Karpas-422 (cell line): ENCODE data around the gene PHC2. TPM values are rescaled to one million over a fixed set of nuclear protein-coding genes. Genes with fewer than 3 reads are reported as not detected.

Source experiments
- DNase-seq: peaks from one replicate; pipeline ENCODE4 v3.0.0-alpha.2; 2015
- H2AFZ ChIP-seq: fragments of 200-600 bp; sonication (generic); 2 replicates; pipeline ENCODE4 v1.6.1; 2014; ENCODE audit warnings: antibody characterized with exemption, low read length, mixed read lengths
- H3K27ac ChIP-seq: fragments of 200-600 bp; sonication (generic); 2 replicates; pipeline ENCODE4 v1.5.1; 2014; ENCODE audit warnings: mild to moderate bottlenecking, low read length, moderate library complexity
- H3K27me3 ChIP-seq: fragments of 200-600 bp; sonication (generic); 2 replicates; pipeline ENCODE4 v1.6.1; 2014; ENCODE audit warnings: low read length, mixed read lengths
- H3K36me3 ChIP-seq: fragments of 200-600 bp; sonication (generic); 2 replicates; pipeline ENCODE4 v1.6.1; 2014; ENCODE audit warnings: low read length, mixed read lengths; ENCODE audit not compliant: insufficient read depth
- H3K4me1 ChIP-seq: fragments of 200-600 bp; sonication (generic); 2 replicates; pipeline ENCODE4 v1.6.1; 2014; ENCODE audit warnings: mild to moderate bottlenecking, low read length, mixed read lengths
- H3K4me2 ChIP-seq: fragments of 200-600 bp; sonication (generic); 2 replicates; pipeline ENCODE4 v1.6.1; 2014; ENCODE audit warnings: low read length, low read depth, mild to moderate bottlenecking; ENCODE audit not compliant: poor library complexity, severe bottlenecking
- H3K4me3 ChIP-seq: fragments of 200-600 bp; sonication (generic); 2 replicates; pipeline ENCODE4 v1.5.1; 2014; ENCODE audit warnings: mild to moderate bottlenecking, antibody characterized with exemption, low read length, mixed read lengths
- H3K79me2 ChIP-seq: fragments of 200-600 bp; sonication (generic); 2 replicates; pipeline ENCODE4 v1.6.1; 2014; ENCODE audit warnings: mild to moderate bottlenecking, low read length, mixed read lengths
- H3K9ac ChIP-seq: fragments of 200-600 bp; sonication (generic); 2 replicates; pipeline ENCODE4 v1.6.0; 2014; ENCODE audit warnings: low read length
- H3K9me2 ChIP-seq: fragments of 200-600 bp; sonication (generic), shearing (Covaris generic); replicated peaks from 2 replicates; pipeline ENCODE4 v1.6.0; 2014; ENCODE audit warnings: mild to moderate bottlenecking, low read length, moderate library complexity; ENCODE audit not compliant: insufficient read depth
- H3K9me3 ChIP-seq: fragments of 300-700, 200-600 bp; sonication (generic); 2 replicates; pipeline ENCODE4 v1.6.1; 2014; ENCODE audit warnings: low read length, mixed read lengths
- H4K20me1 ChIP-seq: fragments of 200-600 bp; sonication (generic); 2 replicates; pipeline ENCODE4 v1.6.1; 2014; ENCODE audit warnings: mild to moderate bottlenecking, antibody characterized with exemption, low read length, low read depth; ENCODE audit not compliant: insufficient read depth
- total RNA-seq: library from RNA; depleted of rRNA; stranded (reverse); fragments of >200 nt; shearing (Covaris generic); gene quantifications from 2 replicates; pipeline ENCODE4 v1.2.3, GENCODE V29; 2014; ENCODE audit warnings: low replicate concordance

Gene PHC2
- total RNA-seq, 1 experiment from 2014 or later = 54.3 TPM

- Histone ChIP-seq H4K20me1 (no peaks in the 10 kb centered on the region), H3K4me3 (peak overlapping the region; percentile 35; the same call in 1 of the 2 replicates), H2AFZ (peak overlapping the region; percentile 67), H3K36me3 (no peaks in the 10 kb centered on the region), H3K4me1 (peaks cover 55% of the 10 kb centered on the region), H3K4me2 (peak overlapping the region; percentile 43), H3K27ac (peak overlapping the region; percentile 52; the same call in 1 of the 2 replicates), H3K9ac (0 out of 2 replicates have a peak overlapping the region, but pooled peaks have one; percentile 44), H3K9me3 (no peaks in the 10 kb centered on the region), H3K27me3 (no peaks in the 10 kb centered on the region), H3K9me2 (no peaks in the 10 kb centered on the region), H3K79me2 (no peaks in the 10 kb centered on the region)
- DNase-seq = no peak
Measured at GRCh38 chr1:33393524-33393923, 37.4 kb downstream of the PHC2 start.

GRCh38 chr1:33392639-33393038 lies 38.3 kb downstream of the PHC2 start:
- H3K36me3 ChIP-seq = no peaks in the 10 kb centered on the region
- peak overlapping the region; percentile 35 for H3K4me3 ChIP-seq
- no peaks in the 10 kb centered on the region for H4K20me1 ChIP-seq
- peaks cover 55% of the 10 kb centered on the region for H3K4me1 ChIP-seq
- H3K9ac ChIP-seq = peak overlapping the region; percentile 44
- peak overlapping the region; percentile 67 for H2AFZ ChIP-seq
- no peaks in the 10 kb centered on the region for H3K9me2 ChIP-seq
- DNase-seq = peak; percentile 65
- H3K27ac ChIP-seq = peak overlapping the region; percentile 52
- H3K79me2 ChIP-seq = no peaks in the 10 kb centered on the region
- H3K27me3 ChIP-seq = no peaks in the 10 kb centered on the region
- H3K4me2 ChIP-seq = peak overlapping the region; percentile 43
- H3K9me3 ChIP-seq = no peaks in the 10 kb centered on the region

GRCh38 chr1:33392206-33392605 lies 38.7 kb downstream of the PHC2 start:
- Histone ChIP-seq H3K4me1 (peaks cover 55% of the 10 kb centered on the region), H4K20me1 (no peaks in the 10 kb centered on the region)

GRCh38 chr1:33391343-33392078 lies 39.4 kb downstream of the PHC2 start:
- Histone ChIP-seq H4K20me1 (no peaks in the 10 kb centered on the region), H3K27ac (no peak overlapping the region), H3K9me2 (no peaks in the 10 kb centered on the region), H3K9ac (no peak overlapping the region), H3K9me3 (no peaks in the 10 kb centered on the region), H2AFZ (peak overlapping the region; percentile 0; the same call in 1 of the 2 replicates), H3K4me1 (peaks cover 48% of the 10 kb centered on the region), H3K4me2 (peak overlapping the region; percentile 43), H3K36me3 (no peaks in the 10 kb centered on the region), H3K4me3 (no peak overlapping the region; the same call in 1 of the 2 replicates), H3K79me2 (no peaks in the 10 kb centered on the region), H3K27me3 (no peaks in the 10 kb centered on the region)
- no peak for DNase-seq

More at GRCh38 chr1:33392206-33392605, 38.7 kb downstream of the PHC2 start:
- H3K27ac ChIP-seq = no peak overlapping the region
- no peak overlapping the region for H2AFZ ChIP-seq
- no peak overlapping the region for H3K9ac ChIP-seq
- H3K79me2 ChIP-seq = no peaks in the 10 kb centered on the region
- peak overlapping the region; percentile 35; the same call in 1 of the 2 replicates for H3K4me3 ChIP-seq
- H3K9me2 ChIP-seq = no peaks in the 10 kb centered on the region
- no peaks in the 10 kb centered on the region for H3K9me3 ChIP-seq
- H3K27me3 ChIP-seq = no peaks in the 10 kb centered on the region
- DNase-seq = no peak
- H3K4me2 ChIP-seq = peak overlapping the region; percentile 43
- no peaks in the 10 kb centered on the region for H3K36me3 ChIP-seq

GRCh38 chr1:33390542-33390941 lies 40.4 kb downstream of the PHC2 start:
- Histone ChIP-seq H2AFZ (no peak overlapping the region), H3K36me3 (no peaks in the 10 kb centered on the region), H3K9ac (no peak overlapping the region), H3K27ac (no peak overlapping the region), H3K4me3 (no peak overlapping the region), H3K27me3 (no peaks in the 10 kb centered on the region), H3K9me2 (no peaks in the 10 kb centered on the region), H4K20me1 (no peaks in the 10 kb centered on the region), H3K4me2 (peak overlapping the region; percentile 15), H3K79me2 (no peaks in the 10 kb centered on the region), H3K9me3 (no peaks in the 10 kb centered on the region), H3K4me1 (peaks cover 40% of the 10 kb centered on the region)
- no peak for DNase-seq

- H2AFZ ChIP-seq = no peak overlapping the region
- no peak overlapping the region for H3K4me2 ChIP-seq
- no peak overlapping the region for H3K4me3 ChIP-seq
- H3K79me2 ChIP-seq = no peaks in the 10 kb centered on the region
- peaks cover 46% of the 10 kb centered on the region for H3K4me1 ChIP-seq
- H3K27me3 ChIP-seq = no peaks in the 10 kb centered on the region
- no peaks in the 10 kb centered on the region for H4K20me1 ChIP-seq
- no peaks in the 10 kb centered on the region for H3K36me3 ChIP-seq
- H3K9me3 ChIP-seq = no peaks in the 10 kb centered on the region
- no peaks in the 10 kb centered on the region for H3K9me2 ChIP-seq
- no peak overlapping the region for H3K27ac ChIP-seq
- no peak for DNase-seq
- H3K9ac ChIP-seq = no peak overlapping the region
Measured at GRCh38 chr1:33388805-33389771, 41.8 kb downstream of the PHC2 start.

- Histone ChIP-seq H3K36me3 (no peaks in the 10 kb centered on the region), H2AFZ (no peak overlapping the region), H3K27me3 (no peaks in the 10 kb centered on the region), H4K20me1 (no peaks in the 10 kb centered on the region), H3K4me1 (peaks cover 40% of the 10 kb centered on the region), H3K27ac (no peak overlapping the region), H3K9me3 (no peaks in the 10 kb centered on the region), H3K4me3 (no peak overlapping the region), H3K9me2 (no peaks in the 10 kb centered on the region), H3K4me2 (no peak overlapping the region), H3K79me2 (no peaks in the 10 kb centered on the region), H3K9ac (no peak overlapping the region)
- DNase-seq = no peak
Measured at GRCh38 chr1:33387625-33388024, 43.3 kb downstream of the PHC2 start.

- H2AFZ ChIP-seq = no peak overlapping the region
- no peak for DNase-seq
- H3K36me3 ChIP-seq = no peaks in the 10 kb centered on the region
- H3K4me1 ChIP-seq = peaks cover 23% of the 10 kb centered on the region
- no peaks in the 10 kb centered on the region for H3K79me2 ChIP-seq
- H3K27ac ChIP-seq = no peak overlapping the region
- H3K27me3 ChIP-seq = no peaks in the 10 kb centered on the region
- no peak overlapping the region for H3K4me3 ChIP-seq
- no peaks in the 10 kb centered on the region for H3K9me3 ChIP-seq
- H3K9ac ChIP-seq = no peak overlapping the region
- no peak overlapping the region for H3K4me2 ChIP-seq
- no peaks in the 10 kb centered on the region for H3K9me2 ChIP-seq
- H4K20me1 ChIP-seq = no peaks in the 10 kb centered on the region
Measured at GRCh38 chr1:33385251-33385650, 45.6 kb downstream of the PHC2 start.
